CD4-positive, alpha-beta T cell treated with Interleukin-17A for 4 hours (primary cell): ENCODE data around the gene FXYD2.
A peak's percentile ranks its signal among the peaks of the same experiment; 100 is the strongest.
"Not testable (repeated sequence)": the region's sequence is repeated elsewhere in the genome, so short reads cannot be mapped to it uniquely, and the experiment has no call there.

ENCODE experiments used
- DNase-seq: peaks from one replicate; pipeline ENCODE4 v3.0.0-alpha.2; 2020; ENCODE audit warnings: mixed read lengths

Gene FXYD2

DNA sequence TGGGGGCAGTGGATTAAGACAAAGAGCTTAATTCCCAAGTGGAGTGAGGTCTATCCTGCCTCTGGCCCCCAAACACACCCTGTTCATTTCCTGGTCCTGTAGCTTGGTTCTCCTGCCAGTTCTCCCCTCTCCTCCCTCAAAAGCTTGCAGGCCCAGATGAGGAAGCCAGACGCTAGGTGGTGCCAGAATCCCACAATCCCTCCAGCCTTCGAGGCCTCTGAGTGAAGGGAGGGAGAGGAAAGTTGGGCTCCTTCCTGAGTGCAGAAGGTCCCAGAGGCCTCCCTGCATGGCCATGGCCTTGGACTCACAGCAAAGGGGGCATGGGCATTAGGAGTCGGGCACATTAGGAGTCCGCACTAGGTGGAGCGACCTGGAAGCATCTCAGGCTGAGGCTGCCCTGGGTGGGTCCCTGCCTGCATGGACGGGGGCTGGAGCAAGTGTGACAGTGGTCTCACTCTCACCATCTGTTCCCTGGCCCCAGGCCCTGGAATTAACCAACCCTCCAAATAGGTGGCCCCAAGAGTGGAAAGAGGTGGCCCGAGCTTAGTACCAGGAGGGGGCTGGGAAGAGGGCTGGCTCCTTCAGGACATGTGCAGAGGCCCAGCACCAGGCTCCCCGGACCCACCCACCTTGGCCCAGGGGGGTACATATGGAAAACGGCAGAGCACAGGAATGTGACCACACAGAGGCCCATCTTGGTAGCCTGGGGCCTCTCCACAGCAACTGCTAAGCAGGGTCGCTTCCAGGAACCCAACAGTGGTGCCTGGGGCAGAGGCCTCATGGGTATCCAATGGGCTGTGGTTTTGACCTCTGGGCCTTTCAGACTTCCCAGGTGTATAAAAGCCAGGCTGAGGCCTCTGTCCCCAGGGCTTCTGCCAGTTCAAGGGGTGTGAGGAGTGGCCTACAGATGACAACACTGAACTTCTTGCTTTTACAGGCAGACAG is 5.2 kb downstream of the FXYD2 start:
- DNase-seq, result no peak

- DNase-seq, result peak; percentile 44
Observed at GRCh38 chr11:117818041-117818873, 6.3 kb downstream of the FXYD2 start.

GRCh38 chr11:117817368-117818040 is 7.0 kb downstream of the FXYD2 start:
- DNase-seq, result peak; percentile 89

GRCh38 chr11:117816846-117817367 is 7.6 kb downstream of the FXYD2 start:
- DNase-seq, result no peak

- DNase-seq, result no peak
Observed at GRCh38 chr11:117816151-117816741, 8.3 kb downstream of the FXYD2 start.

DNA sequence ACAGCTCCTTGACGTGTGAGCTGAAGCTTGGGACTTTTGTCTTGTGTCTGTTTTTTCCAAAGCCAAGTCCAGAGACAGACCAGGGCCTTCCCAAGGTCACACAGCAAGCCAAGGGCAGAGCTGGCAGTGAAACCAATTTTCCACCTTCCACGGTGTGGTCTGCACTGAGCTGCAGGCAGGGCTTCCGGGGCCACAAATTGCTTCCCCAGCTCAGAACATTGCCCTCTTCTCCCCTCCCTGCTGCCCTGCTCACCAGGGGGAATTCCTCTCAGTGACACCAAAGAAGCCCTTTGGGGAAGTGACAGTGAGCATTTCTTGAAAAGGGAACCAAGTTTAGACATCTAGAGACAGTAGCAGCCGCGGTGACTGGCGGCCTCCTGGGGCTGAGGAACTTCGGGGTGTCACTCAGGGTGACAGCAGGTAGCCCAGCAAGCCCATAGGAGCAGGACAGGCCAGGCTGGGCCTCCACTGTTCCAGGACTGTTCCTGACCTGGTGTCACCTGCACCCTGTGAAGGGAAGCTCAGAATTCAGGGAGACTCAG is 9.2 kb downstream of the FXYD2 start:
- peak; percentile 68 for DNase-seq

DNA sequence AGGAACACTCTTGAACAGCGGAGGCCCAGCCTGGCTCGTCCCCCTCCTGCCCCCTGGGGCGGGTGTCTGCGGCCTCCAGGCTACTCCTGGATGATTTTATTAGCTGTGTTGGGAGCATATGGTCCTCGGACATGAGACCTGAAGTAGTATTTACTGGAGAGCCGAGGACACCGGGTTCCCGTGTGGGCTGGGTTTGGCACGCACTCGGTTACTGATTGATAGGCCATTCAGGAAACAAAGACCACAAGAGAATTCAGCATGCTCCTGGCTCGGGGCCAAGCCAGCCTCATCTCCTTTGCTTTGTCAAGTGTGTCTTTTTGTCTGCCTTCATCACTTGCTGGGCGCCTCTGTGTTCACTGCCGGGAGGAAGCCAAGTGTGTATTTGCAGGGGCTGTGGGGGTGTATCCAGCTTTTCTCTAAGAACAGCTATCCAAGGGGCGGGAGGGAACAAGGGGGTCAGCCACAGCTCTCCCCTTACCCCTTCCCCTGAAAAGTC is 9.7 kb downstream of the FXYD2 start:
- DNase-seq, result peak; percentile 95

DNA sequence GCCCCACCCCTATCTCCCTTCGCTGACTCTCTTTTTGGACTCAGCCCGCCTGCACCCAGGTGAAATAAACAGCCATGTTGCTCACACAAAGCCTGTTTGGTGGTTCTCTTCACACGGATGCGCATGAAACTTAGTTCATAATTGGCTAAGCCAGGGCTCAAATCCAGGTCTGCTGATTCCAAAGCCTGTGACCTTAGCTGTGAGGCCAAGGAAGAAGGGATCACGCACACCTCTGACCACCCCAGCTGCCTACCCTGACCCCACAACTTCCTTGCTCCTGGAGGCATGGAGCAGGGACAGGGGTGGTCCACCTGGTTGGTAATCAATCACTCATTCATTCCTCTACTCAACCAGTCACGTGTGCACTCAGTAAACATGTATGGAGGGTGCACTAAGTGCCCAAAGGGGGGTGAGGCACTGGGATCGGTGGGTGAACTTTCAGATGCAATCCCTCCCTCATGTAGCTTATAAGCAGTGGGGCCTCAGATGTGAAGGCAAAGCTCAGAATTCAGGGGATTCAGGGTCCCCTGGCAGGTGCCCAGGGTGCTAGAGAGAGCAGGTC is 10.3 kb downstream of the FXYD2 start:
- DNase-seq, result no peak

DNA sequence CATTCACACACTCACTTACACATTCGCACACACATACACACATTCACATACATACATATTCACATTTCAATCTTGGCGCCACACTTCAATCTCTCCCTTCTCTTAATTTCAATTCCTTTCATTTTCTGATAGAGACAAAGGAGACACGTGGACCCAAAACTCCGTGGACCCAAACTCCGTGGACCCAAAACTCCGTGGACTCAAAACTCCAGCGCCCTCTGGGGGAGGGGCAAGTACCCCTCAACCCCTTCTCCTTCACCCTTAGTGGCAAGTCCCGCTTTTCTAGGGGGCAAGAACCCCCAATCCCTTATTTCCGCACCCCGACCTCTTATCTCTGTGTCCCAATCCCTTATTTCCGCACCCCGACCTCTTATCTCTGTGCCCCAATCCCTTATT is 14.5 kb downstream of the FXYD2 start:
- DNase-seq, result not testable (repeated sequence)

GRCh38 chr11:117809236-117810055 is 15.1 kb downstream of the FXYD2 start:
- peak; percentile 57 for DNase-seq

- no peak for DNase-seq
Observed at GRCh38 chr11:117808784-117809183, 15.8 kb downstream of the FXYD2 start.

DNA sequence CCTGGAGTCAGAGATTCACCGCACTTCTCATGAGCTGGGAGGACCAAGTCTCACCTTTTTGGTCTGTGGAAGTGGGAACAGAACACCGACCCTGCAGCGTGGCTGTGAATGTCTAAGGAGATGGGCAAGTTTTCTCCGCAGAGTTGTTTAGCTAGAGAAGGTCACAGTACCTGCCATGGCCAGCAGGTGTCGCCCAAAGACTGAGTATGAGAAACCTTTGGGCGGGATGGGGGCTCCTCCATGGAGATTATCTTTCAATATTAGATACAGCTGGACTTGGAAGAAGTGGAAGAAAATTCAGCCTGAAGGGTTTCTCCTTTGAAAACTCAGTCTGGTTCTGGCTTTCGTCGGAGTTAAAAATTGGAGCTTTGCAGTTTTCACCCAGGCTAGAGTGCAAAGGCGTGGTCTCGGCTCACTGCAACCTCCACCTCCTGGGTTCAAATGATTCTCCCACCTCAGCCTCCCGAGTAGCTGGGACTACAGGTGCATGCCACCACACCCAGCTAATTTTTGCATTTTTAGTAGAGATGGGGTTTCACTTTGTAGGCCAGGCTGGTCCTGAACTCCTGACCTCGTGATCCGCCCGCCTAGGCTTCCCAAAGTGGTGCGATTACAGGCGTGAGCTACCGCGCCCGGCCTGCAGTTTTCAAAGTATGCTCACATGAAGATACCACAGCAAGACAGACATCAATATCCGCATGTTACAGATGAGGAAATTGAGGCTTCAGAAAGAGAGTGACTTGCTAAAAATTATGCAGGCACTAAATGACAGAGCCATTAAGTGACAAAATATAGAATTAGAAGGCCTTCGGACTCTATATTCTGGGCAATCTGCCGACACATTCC is 16.8 kb downstream of the FXYD2 start:
- peak; percentile 88 for DNase-seq

- no peak for DNase-seq
Observed at GRCh38 chr11:117806846-117807245, 17.7 kb downstream of the FXYD2 start.

GRCh38 chr11:117805045-117805444 is 19.5 kb downstream of the FXYD2 start:
- no peak for DNase-seq

DNA sequence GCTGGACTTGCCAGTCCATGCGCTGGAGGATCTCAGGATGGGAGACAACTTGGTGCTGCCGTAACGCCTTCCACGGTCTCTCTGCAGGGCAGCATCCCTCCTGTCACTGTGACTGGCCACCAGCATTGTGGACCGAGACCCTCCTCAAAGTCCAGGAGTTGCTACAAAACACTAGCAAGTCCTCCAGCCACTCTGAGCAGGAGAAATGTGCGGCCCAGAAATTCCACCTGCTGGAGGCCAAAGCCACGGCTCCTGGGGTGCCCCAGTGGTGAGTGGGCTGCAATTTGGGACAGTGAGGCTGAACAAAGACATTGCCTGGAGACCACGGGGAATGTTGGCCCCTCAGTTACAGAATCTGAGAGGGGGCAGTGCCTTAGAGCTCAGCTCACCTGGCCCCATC is 20.6 kb downstream of the FXYD2 start:
- DNase-seq, result no peak

DNA sequence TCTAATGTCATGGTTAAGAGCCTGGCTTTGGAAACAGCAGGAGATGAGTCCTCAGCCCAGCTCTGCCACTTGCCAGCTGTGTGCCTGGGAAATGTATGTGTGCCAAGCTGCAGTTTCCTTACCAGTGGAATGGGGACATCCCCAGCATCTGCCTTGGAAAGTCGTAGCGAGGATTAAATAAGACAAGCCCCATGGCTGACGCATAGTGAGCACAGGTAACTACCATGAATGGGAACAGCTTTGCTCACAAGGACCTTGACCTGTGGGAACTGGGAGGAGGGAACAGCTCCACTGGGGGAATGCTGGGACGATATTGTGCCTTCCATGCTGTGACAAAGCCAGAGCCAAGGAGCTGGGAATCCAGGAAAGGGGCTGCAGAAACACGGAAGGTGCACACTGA is 24.9 kb downstream of the FXYD2 start:
- no peak for DNase-seq

DNA sequence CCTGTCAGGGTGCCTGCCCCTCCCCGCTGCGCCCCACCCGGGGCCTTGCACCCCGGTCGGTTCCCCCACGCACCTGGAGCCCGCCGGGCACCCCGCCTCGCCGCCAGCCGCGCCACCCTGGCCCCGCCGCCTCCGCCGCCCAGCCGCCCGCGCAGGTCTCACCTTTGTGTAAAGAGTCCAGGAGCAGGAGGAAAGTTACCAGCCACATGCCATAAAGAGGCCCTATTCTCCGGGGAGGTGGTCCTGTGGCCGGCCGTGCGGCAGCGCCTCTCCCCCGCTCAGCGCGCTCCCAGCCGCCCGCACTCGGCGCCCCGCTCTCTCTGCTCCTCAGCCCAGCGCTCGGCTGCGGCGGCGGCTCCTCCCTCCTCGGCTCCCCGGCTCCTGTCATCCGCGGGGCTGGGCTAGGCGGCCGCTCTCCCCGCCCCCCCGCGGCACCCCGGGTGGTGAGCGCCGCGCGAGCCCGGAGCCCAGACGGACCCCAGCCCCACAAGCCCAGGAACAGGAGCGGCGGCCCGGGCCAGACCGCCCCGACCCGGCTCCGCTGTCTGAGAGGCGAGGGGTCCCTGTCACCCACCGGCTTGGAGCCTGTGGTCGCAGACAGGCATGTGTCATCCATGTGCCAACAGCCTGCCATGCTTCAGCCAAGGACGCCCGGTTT is 27.5 kb downstream of the FXYD2 start, which contains the start of gene DSCAML1:
Gene DSCAML1, minus strand, starts transcription at position 345 of the 658 bp plus-strand sequence. Its CDS starts 137 bp downstream, at position 208.
- DNase-seq, result peak; percentile 61

- DNase-seq, result no peak
Observed at GRCh38 chr11:117796456-117796871, 28.1 kb downstream of the FXYD2 start.
